ENCODE data around the gene CDCP2. TPM values are rescaled to one million over a fixed set of nuclear protein-coding genes. Genes with fewer than 3 reads are reported as not detected.

CDCP2 gene
- total RNA-seq, 1 experiment from 2014 or later = not detected

- intact Hi-C loops (cut with micrococcal nuclease; ENCODE audit: unreplicated experiment) = no loop called here
- no peak overlapping the region for H3K4me3 ChIP-seq
- peak; percentile 48; the same call in 1 of the 2 replicates for TF ChIP-seq CTCF (conservative IDR thresholded peaks at IDR 0.05)
- TF ChIP-seq EZH2 (IDR thresholded peaks at IDR 0.05; ENCODE audit: low read depth) = no peak
- H2AFZ ChIP-seq = no peak overlapping the region
- no peaks in the 10 kb centered on the region for H3K9me2 ChIP-seq (ENCODE audit: insufficient read depth)
- CTCF ChIA-PET = interaction anchor here (0.6 kb wide), 1 partner anchor 365 kb away, joined by 5 read pairs; no protein-coding TSS in a partner anchor
- no peak overlapping the region for H3K4me2 ChIP-seq
- peak in 1 of 2 experiments; percentile 33 for DNase-seq
- H3K27me3 ChIP-seq (ENCODE audit: insufficient read depth, low read depth) = peaks cover 12% of the 10 kb centered on the region
- no peaks in the 10 kb centered on the region for H4K20me1 ChIP-seq (ENCODE audit: insufficient read depth)
- no peaks in the 10 kb centered on the region for H3K36me3 ChIP-seq (ENCODE audit: low read depth)
- no peaks in the 10 kb centered on the region for H3K4me1 ChIP-seq (replicated peaks; ENCODE audit: insufficient read depth)
- no peaks in the 10 kb centered on the region for H3K79me2 ChIP-seq (ENCODE audit: low read depth)
- no peaks in the 10 kb centered on the region for H3F3A ChIP-seq (ENCODE audit: insufficient read depth, low read depth)
- BruUV-seq (replicated peaks) = no TSS peak
- H3K9me3 ChIP-seq (ENCODE audit: insufficient read depth, low read depth) = no peaks in the 10 kb centered on the region
- no peak overlapping the region for H3K27ac ChIP-seq
- POLR2A ChIA-PET (ENCODE audit: unreplicated experiment) = no interaction called here
These were observed 27.3 kb downstream of the CDCP2 start for GRCh38 chr1:54125386-54126070.

- TF ChIP-seq CTCF (conservative IDR thresholded peaks at IDR 0.05) (no peak), EZH2 (IDR thresholded peaks at IDR 0.05; ENCODE audit: low read depth) (no peak)
- H3K27me3 ChIP-seq (ENCODE audit: insufficient read depth, low read depth) = peaks cover 12% of the 10 kb centered on the region
- no peak overlapping the region for H3K27ac ChIP-seq
- no peaks in the 10 kb centered on the region for H3K79me2 ChIP-seq (ENCODE audit: low read depth)
- no peak overlapping the region for H3K4me2 ChIP-seq
- POLR2A ChIA-PET (ENCODE audit: unreplicated experiment) = no interaction called here
- H3K36me3 ChIP-seq (ENCODE audit: low read depth) = no peaks in the 10 kb centered on the region
- BruUV-seq (replicated peaks) = no TSS peak
- CTCF ChIA-PET = interaction anchor here (0.6 kb wide), 1 partner anchor 366 kb away, joined by 5 read pairs; no protein-coding TSS in a partner anchor
- H3K9me2 ChIP-seq (ENCODE audit: insufficient read depth) = no peaks in the 10 kb centered on the region
- intact Hi-C loops (cut with micrococcal nuclease; ENCODE audit: unreplicated experiment) = no loop called here
- no peaks in the 10 kb centered on the region for H3K9me3 ChIP-seq (ENCODE audit: insufficient read depth, low read depth)
- no peak for DNase-seq
- H3K4me3 ChIP-seq = no peak overlapping the region
- H3F3A ChIP-seq (ENCODE audit: insufficient read depth, low read depth) = no peaks in the 10 kb centered on the region
- no peak overlapping the region for H2AFZ ChIP-seq
- H3K4me1 ChIP-seq (replicated peaks; ENCODE audit: insufficient read depth) = no peaks in the 10 kb centered on the region
- no peaks in the 10 kb centered on the region for H4K20me1 ChIP-seq (ENCODE audit: insufficient read depth)
These were observed 27.9 kb downstream of the CDCP2 start for GRCh38 chr1:54124906-54125305.

- no peak overlapping the region for H3K4me2 ChIP-seq
- no peaks in the 10 kb centered on the region for H3F3A ChIP-seq (ENCODE audit: insufficient read depth, low read depth)
- H3K27ac ChIP-seq = no peak overlapping the region
- ChIA-PET CTCF (no interaction called here), POLR2A (ENCODE audit: unreplicated experiment) (no interaction called here)
- BruUV-seq (replicated peaks) = no TSS peak
- no peaks in the 10 kb centered on the region for H3K79me2 ChIP-seq (ENCODE audit: low read depth)
- no peaks in the 10 kb centered on the region for H3K4me1 ChIP-seq (replicated peaks; ENCODE audit: insufficient read depth)
- no peak overlapping the region for H3K4me3 ChIP-seq
- H2AFZ ChIP-seq = no peak overlapping the region
- H3K36me3 ChIP-seq (ENCODE audit: low read depth) = no peaks in the 10 kb centered on the region
- no peaks in the 10 kb centered on the region for H3K9me3 ChIP-seq (ENCODE audit: insufficient read depth, low read depth)
- TF ChIP-seq EZH2 (IDR thresholded peaks at IDR 0.05; ENCODE audit: low read depth) (no peak), CTCF (conservative IDR thresholded peaks at IDR 0.05) (no peak)
- no peaks in the 10 kb centered on the region for H3K9me2 ChIP-seq (ENCODE audit: insufficient read depth)
- intact Hi-C loops (cut with micrococcal nuclease; ENCODE audit: unreplicated experiment) = no loop called here
- H3K27me3 ChIP-seq (ENCODE audit: insufficient read depth, low read depth) = peaks cover 12% of the 10 kb centered on the region
- H4K20me1 ChIP-seq (ENCODE audit: insufficient read depth) = no peaks in the 10 kb centered on the region
- DNase-seq = no peak
These were observed 28.3 kb downstream of the CDCP2 start for GRCh38 chr1:54124472-54124871.

All from PC-9 (cell line).